NCI-H82 treated with DMSO at 0.1 percent for 48 hours (cell line): ENCODE measurements around the gene TRPM8.
"Not testable (repeated sequence)": the region's sequence is repeated elsewhere in the genome, so short reads cannot be mapped to it uniquely, and the experiment has no call there.

ENCODE experiments used
- DNase-seq: peaks from one replicate; lab custom pipeline; 2025; ENCODE audit not compliant: unreplicated experiment; lab: John Stamatoyannopoulos, UW

The TRPM8 gene

DNA sequence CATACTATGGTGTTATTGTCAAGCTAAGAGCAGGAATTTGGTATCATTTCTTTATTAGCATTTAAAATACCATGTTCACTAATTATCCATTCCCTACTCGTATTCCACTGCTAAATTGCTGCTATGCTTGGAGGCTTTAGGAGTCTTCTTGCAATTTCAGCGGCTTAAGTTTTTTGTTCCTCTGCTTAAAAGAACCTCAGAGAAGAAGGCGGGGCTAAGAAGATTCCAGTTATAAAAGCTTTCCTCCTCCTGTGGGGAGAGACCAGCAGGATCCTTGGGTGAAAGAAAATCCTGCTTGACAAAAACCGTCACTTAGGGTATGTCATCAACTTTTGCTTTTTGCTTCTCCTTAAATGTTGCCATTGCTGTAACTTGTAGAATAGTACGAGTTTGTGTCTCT, at the start of gene TRPM8:
Gene TRPM8 (plus strand): TSS at position 258 of the 400 bp plus-strand sequence. CDS start 9,165 bp downstream, outside the sequence.
- peak; percentile 27 for DNase-seq

DNA sequence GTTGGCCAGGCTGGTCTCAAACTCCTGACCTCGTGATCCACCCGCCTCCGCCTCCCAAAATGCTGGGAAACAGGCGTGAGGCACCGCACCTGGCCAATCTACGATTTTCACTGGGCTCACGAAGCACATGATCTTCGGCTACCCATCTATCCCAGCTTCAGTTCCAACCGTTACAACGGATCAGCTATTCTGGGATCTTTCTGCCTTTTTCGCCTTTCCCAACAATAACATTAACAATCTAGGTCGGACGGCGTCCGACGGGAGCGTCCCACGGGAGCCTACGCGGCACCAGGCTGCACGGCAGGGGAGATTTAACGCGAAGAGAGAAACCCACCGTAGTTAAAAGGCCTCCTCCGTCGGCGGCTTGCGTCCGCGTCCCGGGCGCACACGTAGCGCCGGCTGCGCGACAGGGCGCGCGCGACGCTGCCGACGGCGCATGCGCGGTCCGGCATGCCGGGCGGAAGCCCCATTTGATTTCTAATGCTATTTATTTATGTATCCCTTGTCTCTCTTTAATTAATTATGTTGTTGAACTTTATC, 49.1 kb upstream of the TRPM8 start, which contains the start of gene MSL3B:
Gene MSL3B (minus strand): TSS at position 394 of the 540 bp plus-strand sequence.
- no peak for DNase-seq

DNA sequence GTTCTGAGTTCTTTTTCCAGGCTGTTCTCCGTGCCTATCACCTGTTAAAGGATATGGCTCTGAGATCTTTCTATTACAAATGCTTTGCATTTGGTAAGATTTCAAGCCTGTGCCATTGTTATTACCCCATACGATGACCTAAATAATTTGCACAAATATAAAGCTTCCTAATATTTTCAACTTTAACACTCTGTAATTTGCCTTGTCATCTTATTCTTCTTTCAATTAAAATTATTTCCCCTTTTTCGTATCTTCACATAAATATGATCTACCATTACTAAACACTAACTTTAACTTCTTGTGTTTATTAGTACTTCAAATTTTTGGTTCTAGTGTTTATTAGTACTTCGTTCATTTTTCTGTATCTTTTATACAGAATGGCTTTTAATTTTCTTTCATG, 45.7 kb upstream of the TRPM8 start:
- DNase-seq, result no peak

DNA sequence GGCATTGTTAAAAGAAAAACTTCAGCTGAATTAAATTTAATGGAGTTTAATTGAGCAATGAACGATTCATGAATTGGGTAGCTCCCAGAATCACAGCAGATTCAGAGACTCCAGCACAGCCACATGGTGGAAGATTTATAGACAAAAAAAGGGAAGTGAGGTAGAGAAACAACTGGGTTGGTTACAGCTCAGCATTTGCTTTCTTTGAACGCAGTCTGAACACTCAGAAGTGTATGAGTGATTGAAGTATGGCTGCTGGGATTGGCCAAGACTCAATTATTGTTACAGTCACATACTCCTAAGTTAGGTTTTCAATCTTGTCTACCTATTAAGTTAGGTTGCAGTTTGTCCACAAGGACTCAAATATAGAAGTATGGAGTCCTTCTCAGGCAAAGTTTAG, 45.0 kb upstream of the TRPM8 start:
- not testable (repeated sequence) for DNase-seq

DNA sequence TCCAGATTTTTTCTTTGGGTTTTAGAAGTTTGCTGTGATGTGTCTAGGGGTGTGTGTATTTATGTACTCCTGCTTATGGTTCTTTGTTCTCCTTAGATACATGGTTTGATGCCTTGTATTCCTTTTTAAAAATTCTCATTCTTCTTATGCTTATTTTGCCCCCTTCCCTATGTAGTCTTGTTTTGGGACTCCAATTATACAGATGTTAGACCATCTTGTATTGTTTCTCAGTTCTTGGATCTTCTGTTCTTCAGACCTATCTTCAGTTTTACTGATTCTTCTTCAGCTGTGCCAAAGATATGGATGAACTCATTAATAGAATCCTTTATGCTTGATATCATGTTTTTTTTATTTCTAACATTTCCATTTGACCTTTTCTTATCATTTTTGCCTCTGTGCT, 34.8 kb upstream of the TRPM8 start:
- no peak for DNase-seq

DNA sequence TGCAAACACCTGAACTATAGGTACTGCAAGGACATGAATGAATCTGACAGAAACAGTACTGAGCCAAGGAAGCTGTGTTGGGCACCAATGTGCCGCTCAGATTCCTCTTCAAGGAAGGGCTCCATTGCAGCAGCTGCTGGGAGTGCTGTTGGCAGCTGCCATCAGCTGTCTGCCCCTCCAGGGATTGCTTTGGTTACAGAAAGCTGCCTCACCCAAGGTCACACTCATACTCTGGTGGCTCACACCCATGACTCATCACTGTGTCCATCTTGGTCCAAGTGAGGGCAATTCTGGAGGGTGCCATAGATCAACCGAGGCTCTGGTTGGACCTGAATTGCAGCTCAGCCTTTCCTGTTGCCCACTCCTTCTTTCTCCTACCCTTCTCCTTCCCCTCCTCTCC, 24.4 kb upstream of the TRPM8 start:
- DNase-seq, result no peak

DNA sequence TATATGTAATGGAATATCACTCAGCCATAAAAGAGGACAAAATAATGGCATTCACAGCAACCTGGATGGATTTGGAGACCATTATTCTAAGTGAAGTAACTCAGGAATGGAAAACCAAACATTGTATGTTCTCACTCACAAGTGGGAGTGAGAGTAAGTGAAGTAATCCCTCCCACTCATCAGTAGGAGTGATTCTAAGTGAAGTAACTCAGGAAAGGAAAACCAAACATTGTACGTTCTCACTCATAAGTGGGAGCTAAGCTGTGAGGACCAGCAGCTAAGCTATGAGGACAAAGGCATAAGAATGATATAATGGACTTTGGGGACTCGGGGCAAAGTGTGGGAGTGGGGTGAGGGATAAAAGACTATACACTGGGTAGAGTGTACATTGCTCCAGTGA, 20.9 kb upstream of the TRPM8 start:
- not testable (repeated sequence) for DNase-seq

DNA sequence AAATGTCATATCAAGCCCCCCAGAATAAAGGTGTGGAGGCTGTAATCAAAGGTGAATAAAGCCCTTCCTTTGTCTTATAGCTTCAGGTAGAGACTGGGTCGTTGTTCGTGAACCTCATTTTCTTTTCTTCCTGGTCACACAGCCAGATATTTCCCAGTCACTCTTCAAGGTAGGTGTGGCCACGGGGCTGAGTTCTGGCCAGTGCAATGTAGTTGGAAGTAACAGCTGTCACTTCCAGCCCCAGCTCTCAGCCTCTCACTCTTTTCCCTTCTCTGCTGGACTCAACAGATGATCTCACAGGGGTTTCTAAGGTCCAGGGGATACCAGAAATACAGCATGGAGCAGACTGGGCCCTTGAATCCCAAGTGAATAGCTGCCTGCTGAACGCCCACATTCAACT, 15.8 kb upstream of the TRPM8 start:
- DNase-seq, result no peak

DNA sequence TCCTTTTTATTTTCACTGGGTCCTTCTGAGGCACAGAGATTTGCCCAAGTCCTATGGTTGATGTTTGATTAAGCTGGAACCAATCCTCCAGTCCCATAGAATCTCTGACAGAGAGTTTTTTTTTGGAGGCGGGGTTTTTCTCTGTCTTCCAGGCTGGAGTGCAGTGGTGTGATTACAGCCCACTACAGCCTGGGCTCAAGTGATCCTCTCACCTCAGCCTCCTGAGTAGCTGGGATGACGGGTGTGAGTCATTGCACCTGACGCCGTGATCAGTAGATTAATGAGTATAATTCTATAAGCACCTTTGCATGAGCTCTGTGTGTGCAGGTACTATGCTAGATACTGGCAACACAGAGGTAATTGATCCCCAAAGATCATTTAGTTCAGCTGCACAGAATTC, 15.3 kb upstream of the TRPM8 start:
- DNase-seq, result no peak

DNA sequence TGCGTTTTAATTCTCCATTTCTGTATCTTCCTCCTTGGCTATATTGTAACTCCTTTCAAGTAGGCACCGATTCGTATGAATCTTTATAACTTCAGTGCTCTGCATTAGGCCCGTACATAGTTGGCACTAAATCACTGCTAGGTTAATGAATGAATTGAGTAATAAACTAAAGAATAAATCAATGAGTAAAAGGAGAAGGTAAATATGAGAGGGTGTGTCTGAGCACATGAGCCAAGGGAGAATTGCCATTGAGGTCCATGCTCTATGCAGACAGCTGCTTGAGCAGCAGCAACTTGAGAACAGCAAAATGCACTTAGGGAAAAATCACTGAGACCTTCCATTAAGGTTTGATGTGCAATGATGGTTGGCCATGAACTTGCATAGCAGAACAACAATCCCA, 11.2 kb upstream of the TRPM8 start:
- no peak for DNase-seq

DNA sequence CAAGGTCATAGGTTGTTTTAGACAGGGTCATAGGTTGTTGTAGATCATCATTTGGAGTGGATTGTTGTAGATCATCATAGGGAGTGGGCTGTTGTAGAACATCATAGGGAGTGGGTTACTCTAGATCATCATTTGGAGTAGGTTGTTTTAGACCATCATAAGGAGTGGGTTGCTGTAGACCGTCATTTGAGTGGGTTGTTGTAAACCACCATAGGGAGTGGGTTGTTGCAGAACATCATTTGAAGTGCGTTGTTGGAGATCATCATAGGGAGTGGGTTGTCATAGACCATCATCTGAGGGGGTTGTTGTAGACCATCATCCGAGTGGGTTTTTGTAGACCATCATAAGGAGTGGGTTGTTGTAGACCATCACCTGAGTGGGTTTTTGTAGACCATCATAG, 9.5 kb upstream of the TRPM8 start:
- no peak for DNase-seq

DNA sequence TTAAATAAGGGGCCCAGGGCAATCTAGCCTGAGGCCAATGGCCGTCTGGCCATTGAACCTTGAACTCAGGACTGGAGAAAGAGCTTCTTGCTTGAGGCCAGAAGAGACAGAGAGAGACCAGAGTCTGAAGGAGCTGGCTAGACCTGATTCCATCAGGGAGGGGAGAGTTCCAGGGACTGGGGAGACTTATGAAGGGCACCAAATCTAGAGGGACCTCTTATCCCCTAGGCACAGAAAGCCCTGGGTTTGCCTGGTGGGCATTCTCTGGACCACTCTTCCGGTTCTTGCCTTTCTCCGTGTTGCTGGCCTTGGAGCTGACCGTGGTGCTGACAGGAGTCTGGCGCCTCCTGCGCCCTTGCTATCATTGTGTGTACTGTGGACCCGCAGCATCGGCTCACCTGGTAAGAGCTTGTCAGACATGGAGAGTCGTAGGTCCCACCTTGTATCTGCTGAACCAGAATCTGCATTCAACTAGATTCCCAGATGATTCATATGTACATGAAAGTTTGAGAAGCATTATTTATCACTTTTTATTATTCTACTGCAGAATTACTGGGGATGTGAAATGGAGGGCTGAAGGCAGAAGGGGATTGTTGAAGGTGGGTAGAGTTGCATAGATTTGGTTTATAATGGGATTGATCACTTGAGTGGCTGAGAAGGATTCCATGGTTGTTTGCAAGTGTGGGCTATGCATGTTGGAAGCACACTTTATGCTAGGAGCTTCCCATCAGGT, 4.3 kb upstream of the TRPM8 start:
- no peak for DNase-seq

DNA sequence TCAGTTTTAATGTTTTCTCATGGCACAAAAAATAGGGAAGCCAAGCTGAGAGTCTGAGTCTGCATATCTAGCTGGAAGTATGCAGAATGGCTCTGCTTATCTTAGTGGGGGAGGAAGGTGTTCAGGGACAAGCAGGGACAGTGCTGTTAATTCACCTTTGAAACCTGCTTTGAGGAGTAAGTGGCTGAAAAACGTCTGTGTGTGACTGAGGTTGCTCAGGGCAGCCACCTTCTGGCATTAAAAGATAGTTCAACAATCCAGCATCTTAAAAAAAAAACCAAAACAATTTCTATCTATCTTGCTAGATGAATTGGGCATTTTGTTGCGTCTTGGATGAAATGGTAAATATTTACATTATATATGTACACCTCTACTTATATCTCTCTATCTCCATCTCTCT, 2.0 kb upstream of the TRPM8 start:
- no peak for DNase-seq

DNA sequence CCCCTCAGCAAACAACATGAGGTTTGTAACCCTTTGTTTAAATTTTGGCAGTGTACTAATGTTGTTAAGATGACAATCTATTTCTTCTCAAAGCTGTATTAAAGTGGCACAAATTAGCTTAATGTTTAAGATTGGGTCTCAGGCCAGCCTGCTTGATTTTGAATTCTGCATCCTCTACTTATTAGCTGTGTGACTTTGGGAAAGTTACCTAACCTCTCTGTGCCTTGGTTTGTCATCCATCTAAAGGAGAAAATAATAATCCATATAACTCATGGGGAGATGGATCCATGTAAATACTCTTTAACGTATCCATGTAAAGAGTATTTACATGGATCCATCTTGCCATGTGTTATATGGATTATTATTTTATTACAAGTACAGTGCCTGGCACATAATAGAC, 2.1 kb downstream of the TRPM8 start:
- DNase-seq, result no peak

DNA sequence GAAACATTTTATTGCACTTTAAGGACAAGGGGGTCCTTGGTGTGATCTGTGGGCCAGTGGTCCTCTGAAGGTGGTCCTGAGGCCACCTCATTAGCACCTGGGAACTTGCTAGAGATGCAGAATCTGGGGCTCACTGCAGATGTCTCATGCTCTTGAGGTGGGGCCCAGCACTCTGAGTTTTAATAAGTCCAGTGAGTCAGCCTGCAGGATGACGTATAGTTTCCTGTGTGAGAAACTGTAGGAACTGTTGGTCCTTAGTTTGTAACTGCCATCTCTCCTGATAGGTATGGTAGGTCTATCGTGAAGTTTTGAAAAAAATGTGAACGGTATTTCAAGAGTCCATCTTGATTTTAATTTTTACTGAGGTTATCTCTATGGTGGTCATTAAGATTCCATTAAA, 2.8 kb downstream of the TRPM8 start:
- DNase-seq, result no peak

DNA sequence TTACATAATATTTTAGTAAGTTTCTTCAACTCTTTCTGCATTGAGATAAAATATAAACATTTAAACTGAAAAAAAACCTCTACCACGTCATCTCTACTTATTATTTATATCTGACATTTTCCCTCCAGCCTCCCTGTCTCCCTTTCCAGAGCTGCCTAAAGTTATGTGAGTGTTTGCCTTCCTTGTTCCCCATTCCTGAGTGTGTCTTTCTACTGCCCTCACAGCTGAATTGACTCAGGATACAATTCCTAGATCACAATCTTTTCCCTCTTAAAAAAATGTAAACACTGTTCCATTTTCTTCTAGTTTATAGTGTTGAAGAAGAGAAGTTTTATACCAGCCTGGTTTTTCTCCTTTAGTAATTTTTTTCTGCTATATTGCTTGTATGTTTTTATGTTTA, 5.3 kb downstream of the TRPM8 start:
- no peak for DNase-seq

DNA sequence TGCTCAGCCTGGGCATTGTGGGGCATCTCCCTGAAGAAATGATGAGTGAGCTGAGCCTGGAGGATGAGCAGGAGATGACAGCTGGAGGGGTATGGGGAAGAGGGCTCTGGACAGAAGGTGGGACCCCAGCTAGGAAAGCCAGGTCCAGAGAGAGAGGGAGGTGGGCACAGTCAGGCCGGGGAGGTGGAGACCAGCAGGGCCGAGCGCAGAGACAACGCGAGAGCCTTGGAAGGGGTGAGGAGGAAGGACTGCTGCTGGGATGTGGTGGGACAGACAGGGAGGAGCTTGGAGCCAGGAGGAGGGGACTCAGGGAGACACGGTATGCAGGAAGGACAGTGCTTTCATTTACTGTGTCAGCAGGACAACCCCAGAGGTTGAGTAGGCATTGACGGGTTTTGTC, 8.2 kb downstream of the TRPM8 start:
- DNase-seq, result no peak

DNA sequence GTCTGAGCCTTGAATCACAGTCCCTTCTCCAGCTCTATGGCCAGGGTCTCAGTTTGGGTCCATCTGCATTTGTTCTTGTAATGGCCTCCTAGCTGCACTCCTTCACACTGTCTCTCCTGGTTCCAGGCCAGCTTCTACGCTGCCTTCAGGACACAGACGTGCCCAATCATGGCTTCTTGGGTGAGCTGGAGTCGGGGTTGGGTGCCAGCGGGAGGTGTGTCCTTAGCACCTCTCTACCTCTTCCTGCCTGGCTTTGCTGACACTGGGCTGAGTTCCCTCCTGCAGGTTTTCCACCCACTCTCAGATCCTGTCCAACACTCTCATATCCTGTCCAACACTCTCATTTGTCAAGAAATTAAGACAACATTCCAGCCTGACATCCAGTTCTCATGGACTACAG, 9.6 kb downstream of the TRPM8 start:
- no peak for DNase-seq

DNA sequence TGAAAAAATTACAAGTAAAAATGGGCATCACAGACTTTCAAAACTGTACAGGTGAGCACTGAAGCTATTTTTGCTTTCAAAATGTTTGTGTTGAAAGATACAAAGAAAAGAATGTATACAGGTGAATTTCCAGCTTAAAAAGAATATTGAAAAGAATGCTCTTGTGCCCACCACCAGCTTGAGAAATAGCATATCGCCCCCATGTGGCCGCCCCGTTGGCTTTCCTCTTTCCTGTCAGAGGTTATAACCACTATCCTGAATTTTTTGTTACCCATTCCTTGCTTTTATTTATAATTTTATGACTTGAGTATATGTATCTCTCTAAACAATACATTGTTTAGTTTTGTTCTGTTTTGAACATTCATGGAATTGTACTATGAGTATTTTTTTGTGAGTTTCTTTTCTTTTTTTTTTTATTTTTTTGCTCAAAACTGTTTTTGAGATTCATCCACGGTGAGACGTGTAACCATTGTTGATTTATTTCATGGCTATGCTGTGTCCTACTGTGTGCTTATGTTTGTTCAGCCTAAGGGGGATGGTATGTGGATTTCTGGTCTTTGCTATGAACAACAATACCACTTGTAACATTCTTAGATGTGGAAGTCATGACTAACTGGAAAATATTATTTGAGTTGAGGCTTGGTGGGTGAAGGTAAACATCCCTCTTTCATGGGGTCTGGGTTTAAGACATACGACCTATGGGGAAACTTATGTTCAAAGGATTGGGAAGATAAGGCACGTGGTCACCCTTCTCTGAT, 11.6 kb downstream of the TRPM8 start:
- DNase-seq, result peak; percentile 8

DNA sequence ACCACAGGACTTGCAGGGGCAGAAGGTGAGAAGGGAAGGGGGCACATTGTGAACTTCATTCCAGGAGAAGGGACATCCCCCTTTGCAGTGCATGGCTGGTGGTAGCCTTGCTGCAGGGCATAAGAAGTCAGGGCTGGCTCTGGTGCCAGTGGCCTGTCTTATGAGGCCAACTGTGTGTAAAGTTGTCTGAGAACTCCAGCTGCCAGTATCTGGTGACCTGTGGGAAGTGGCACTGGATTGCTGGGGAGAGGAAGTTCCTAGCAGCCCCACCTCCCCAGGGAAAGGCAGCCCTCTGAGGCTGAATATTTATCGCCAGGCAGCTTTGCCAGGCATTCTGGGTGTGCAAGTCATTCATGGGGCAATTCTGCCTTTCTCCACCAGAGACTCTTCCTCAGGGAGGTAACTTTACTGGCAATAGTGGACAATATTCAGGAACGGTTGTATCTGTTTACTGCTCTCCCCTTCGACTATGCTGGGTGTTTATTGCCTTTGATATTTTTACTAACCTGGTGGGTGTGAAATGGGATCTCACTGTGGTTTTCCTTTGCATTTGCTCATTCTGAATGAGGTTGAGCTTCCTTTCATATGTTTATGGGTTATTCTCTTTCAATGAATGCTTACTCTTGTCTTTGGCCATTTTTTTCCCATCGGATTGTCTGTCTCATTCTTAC, 12.3 kb downstream of the TRPM8 start:
- no peak for DNase-seq

DNA sequence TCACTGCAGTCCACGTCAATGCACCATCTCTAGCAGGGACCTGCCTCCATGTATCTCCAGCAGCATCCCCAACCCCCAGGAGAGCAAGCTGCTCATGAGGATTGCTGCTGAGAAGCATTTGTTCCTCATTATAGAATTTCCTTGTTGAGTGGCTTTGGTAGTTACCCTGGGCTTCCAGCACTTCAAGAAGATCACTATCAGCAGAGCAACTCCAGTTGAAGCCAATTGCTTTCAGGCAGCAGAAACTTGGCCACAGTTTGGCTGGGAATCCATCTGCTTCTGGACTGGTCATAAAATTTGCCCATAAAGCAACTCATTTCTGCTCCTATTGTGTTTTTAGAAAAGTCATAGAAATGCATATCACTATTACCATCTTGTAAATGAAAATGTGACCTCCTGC, 17.4 kb downstream of the TRPM8 start:
- no peak for DNase-seq

DNA sequence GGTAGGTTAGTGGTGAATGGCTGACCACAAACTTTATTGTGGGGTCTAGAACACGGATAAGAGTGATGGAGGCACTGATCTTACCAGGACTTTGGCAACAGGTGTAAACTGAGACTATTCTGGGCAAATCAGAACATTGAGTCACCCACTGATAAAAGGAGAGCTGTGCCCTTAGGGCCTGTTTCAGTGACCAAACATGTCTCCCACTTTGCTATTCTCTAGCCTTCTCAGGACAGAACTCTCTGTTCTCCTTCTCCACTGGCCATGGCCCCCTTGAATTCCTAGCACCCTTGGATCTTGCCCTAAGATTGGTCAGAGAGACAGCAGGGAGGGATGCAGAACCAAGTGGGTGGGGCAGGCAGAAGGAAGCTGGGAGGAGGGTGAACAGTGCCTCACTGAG, 18.3 kb downstream of the TRPM8 start:
- no peak for DNase-seq
